Suprapubic skin (tissue), 4 donors: ENCODE measurements around the gene ANO9. TPM values are rescaled to one million over a fixed set of nuclear protein-coding genes. Genes with fewer than 3 reads are reported as not detected.
"Not testable (repeated sequence)": the region's sequence is repeated elsewhere in the genome, so short reads cannot be mapped to it uniquely, and the experiment has no call there.

Source experiments
- DNase-seq, 2 donors: peaks; one replicate each; pipeline ENCODE4 v3.0.0-alpha.2; 2019; ENCODE audit warnings: low spot score in 2 of 2
- H3K27ac ChIP-seq: fragments of 200-600 bp; sonication (generic); one replicate; pipeline ENCODE4 v1.5.1; 2019
- H3K27me3 ChIP-seq: fragments of 200-600 bp; sonication (generic); one replicate; pipeline ENCODE4 v1.5.1; 2019
- H3K36me3 ChIP-seq: fragments of 200-600 bp; sonication (generic); one replicate; pipeline ENCODE4 v1.5.1; 2019
- H3K4me1 ChIP-seq: fragments of 200-600 bp; sonication (generic); one replicate; pipeline ENCODE4 v1.5.1; 2019
- H3K4me3 ChIP-seq: fragments of 200-600 bp; sonication (generic); one replicate; pipeline ENCODE4 v1.5.1; 2019; ENCODE audit warnings: mild to moderate bottlenecking
- H3K9me3 ChIP-seq: fragments of 200-600 bp; sonication (generic); one replicate; pipeline ENCODE4 v1.5.1; 2019
- CTCF ChIP-seq, 2 donors: fragments of 200-600 bp in 1 of 2; fragments of 450-650 bp in 1 of 2; sonication (generic) in 1 of 2; IDR thresholded peaks; one replicate each; pipeline ENCODE4 v1.5.1; 2016 to 2019; ENCODE audit warnings: antibody characterized with exemption in 2 of 2, mild to moderate bottlenecking in 1 of 2, moderate library complexity in 1 of 2
- EP300 ChIP-seq: sonication (generic); formaldehyde crosslinking; IDR thresholded peaks from one replicate; pipeline ENCODE4 v1.6.1; 2017; ENCODE audit warnings: antibody characterized with exemption
- POLR2A ChIP-seq, 2 donors: fragments of 450-650 bp; IDR thresholded peaks; one replicate each; pipeline ENCODE4 v1.6.1; 2017; ENCODE audit warnings: antibody characterized with exemption in 2 of 2, mild to moderate bottlenecking in 2 of 2, moderate library complexity in 2 of 2
- POLR2AphosphoS5 ChIP-seq, 3 donors: sonication (generic); formaldehyde crosslinking; IDR thresholded peaks; one replicate each; pipeline ENCODE4 v1.6.1; 2017; ENCODE audit warnings: antibody characterized with exemption in 3 of 3
- WGBS: methylation state at CpG from one replicate; pipeline ENCODE4 v1.1.5; 2018; 5-methylcytosine and 5-hydroxymethylcytosine counted together
- total RNA-seq, 4 donors: library from RNA; depleted of rRNA; stranded (reverse); fragments of >200 nt; gene quantifications; one replicate each; pipeline ENCODE4 v1.1.0, GENCODE V29; 2016

The ANO9 gene
- total RNA-seq, 4 donors from 2014 or later: 76.8 to 166 (median 103) TPM

DNA sequence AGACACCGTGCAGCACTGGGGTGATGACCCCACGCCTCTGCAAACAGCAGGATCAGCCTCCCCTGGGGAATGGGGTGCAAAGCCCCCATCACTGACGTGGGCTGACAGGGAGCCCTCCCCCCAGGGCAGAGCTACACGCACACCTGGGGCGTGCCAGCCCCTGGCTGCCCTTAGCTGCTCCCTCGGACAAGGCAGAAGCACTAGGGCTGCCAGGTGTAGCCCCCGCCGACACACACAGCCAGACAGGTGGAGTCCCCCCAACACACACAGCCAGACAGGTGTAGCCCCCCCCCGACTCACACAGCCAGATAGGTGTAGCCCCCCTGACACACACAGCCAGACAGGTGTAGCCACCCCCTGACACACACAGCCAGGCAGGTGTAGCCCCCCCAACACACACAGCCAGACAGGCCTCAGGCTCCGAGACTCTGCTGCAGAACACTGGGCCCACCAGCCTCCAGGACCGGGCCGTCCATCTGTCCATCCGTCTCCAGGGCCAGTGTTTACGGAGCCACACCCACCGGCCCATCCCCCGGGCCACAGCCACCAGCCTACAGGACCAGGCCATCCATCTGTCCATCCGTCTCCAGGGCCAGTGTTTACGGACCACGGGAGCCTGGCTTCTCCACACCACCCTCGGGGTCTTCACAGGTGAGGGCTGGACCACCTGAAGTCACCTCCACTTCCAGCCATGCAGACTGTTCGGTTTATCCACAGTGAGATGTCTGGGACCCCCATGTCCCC lies 3.5 kb downstream of the ANO9 start:
- Histone ChIP-seq H3K4me3 (no peak overlapping the region), H3K36me3 (no peaks in the 10 kb centered on the region), H3K27ac (no peak overlapping the region), H3K9me3 (no peaks in the 10 kb centered on the region), H3K27me3 (no peaks in the 10 kb centered on the region), H3K4me1 (peaks cover 19% of the 10 kb centered on the region)
- WGBS: 76% methylated on average over 12 of the region's 21 CpGs
- no peak for DNase-seq
- no peak for TF ChIP-seq POLR2A (IDR thresholded peaks at IDR 0.05)
- TF ChIP-seq CTCF (IDR thresholded peaks at IDR 0.05): no peak
- no peak for TF ChIP-seq POLR2AphosphoS5 (IDR thresholded peaks at IDR 0.05)
- TF ChIP-seq EP300: no peak

DNA sequence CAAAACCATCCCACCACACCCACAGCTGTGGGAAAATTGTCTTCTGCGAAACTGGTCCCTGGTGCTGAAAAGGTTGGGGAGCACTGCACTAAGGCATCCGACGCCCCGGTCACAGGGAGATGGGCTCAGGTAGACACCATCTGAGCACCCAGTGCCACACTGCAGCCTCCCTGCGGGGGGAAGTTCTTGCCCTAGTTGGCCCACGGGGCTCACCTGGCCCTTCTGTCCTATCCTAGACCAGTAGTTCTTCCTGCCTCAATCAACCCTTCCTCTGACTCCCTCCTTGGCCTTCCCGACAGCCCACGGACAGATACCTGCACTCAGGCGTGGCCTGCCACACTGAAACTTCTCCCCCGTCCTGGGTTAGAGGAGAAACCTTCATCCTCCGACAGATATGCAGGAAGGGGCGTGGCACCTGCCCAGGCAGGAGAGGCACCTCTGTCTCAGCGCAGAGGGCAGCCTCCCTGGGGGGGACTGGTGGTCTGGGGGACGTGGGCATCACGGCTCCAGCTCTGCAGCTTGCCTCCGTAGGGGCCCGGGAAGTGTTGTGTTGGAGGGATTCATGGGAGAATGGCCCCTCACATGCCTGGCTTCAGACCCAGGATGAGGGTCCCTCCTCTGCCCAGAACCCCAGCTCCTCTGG lies 4.5 kb downstream of the ANO9 start:
- H3K4me1 ChIP-seq: peaks cover 14% of the 10 kb centered on the region
- no peaks in the 10 kb centered on the region for H3K27me3 ChIP-seq
- no peak overlapping the region for H3K4me3 ChIP-seq
- H3K9me3 ChIP-seq: no peaks in the 10 kb centered on the region
- DNase-seq: no peak
- TF ChIP-seq CTCF (IDR thresholded peaks at IDR 0.05) (no peak), POLR2A (IDR thresholded peaks at IDR 0.05) (no peak), EP300 (no peak), POLR2AphosphoS5 (IDR thresholded peaks at IDR 0.05) (no peak)
- WGBS: 93% methylated on average over 16 of the region's 17 CpGs
- no peak overlapping the region for H3K27ac ChIP-seq
- H3K36me3 ChIP-seq: no peaks in the 10 kb centered on the region

- H3K9me3 ChIP-seq, H3K4me3 ChIP-seq, DNase-seq, H3K4me1 ChIP-seq, H3K27me3 ChIP-seq, H3K36me3 ChIP-seq, H3K27ac ChIP-seq: not testable (repeated sequence)
- WGBS: 94% methylated on average over 1 of the region's 1 CpG
These were observed 6.6 kb downstream of the ANO9 start for GRCh38 chr11:434999-435740.

DNA sequence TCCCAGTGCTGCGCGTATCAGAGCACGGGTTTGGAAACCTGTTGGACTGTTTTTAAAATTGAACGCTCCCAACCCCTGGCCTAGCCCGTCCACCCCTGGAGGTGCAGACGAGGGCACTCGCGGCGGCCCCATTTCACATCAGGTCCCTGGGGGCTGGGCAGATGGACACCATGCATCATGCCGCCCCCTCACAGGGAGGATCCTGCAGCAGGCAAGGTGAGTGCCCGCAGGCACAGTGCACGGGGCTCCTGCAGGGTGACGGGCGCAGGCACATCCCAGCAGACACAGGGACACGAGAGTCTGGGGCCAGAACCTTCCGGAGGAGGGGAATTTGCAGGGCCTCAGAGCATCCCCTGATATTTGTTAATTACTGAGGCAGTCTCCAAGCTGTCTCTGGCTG lies 7.3 kb downstream of the ANO9 start:
- no peak for DNase-seq
- Histone ChIP-seq H3K4me3 (no peak overlapping the region), H3K9me3 (no peaks in the 10 kb centered on the region), H3K4me1 (no peaks in the 10 kb centered on the region), H3K27ac (no peak overlapping the region), H3K36me3 (no peaks in the 10 kb centered on the region), H3K27me3 (no peaks in the 10 kb centered on the region)
- 79% methylated on average over 10 of the region's 16 CpGs for WGBS
- TF ChIP-seq POLR2A (IDR thresholded peaks at IDR 0.05) (no peak), EP300 (no peak), POLR2AphosphoS5 (IDR thresholded peaks at IDR 0.05) (no peak), CTCF (IDR thresholded peaks at IDR 0.05) (no peak)

- Histone ChIP-seq H3K27ac (no peak overlapping the region), H3K4me1 (no peaks in the 10 kb centered on the region), H3K9me3 (no peaks in the 10 kb centered on the region), H3K4me3 (no peak overlapping the region), H3K27me3 (no peaks in the 10 kb centered on the region), H3K36me3 (no peaks in the 10 kb centered on the region)
- WGBS: 91% methylated on average over 8 of the region's 20 CpGs
- TF ChIP-seq POLR2AphosphoS5 (IDR thresholded peaks at IDR 0.05) (no peak), EP300 (no peak), POLR2A (IDR thresholded peaks at IDR 0.05) (no peak), CTCF (IDR thresholded peaks at IDR 0.05) (no peak)
- no peak for DNase-seq
These were observed 8.2 kb downstream of the ANO9 start for GRCh38 chr11:433641-434040.
